H1 (cell line): ENCODE data around the gene SOX1.

ENCODE experiments used
- CTCF ChIP-seq, 3 experiments: IDR thresholded peaks; 1 replicate in 2 of 3; 2 replicates in 1 of 3; pipeline versions ENCODE4 v1.5.1 to v1.6.1; 2011; ENCODE audit warnings: low read length in 3 of 3, mild to moderate bottlenecking in 3 of 3, inconsistent platforms in 2 of 3, low read depth in 1 of 3, moderate library complexity in 1 of 3; ENCODE audit not compliant: insufficient read depth in 1 of 3; ENCODE audit errors: control extremely low read depth in 1 of 3
- GTF2F1 ChIP-seq: IDR thresholded peaks from 2 replicates; pipeline ENCODE4 v1.6.1; 2012; ENCODE audit warnings: low read depth, low read length, improper control_type of control experiment, borderline replicate concordance
- POLR2A ChIP-seq, 2 experiments: IDR thresholded peaks; 1 replicate in 1 of 2; 2 replicates in 1 of 2; pipeline ENCODE4 v1.6.1; 2011; ENCODE audit warnings: low read depth in 2 of 2, low read length in 2 of 2, mild to moderate bottlenecking in 2 of 2; ENCODE audit errors: control extremely low read depth in 1 of 2
- POLR2AphosphoS5 ChIP-seq: IDR thresholded peaks from 2 replicates; pipeline ENCODE4 v1.6.1; 2011; ENCODE audit warnings: low read depth, low read length
- RAD21 ChIP-seq, 2 experiments: IDR thresholded peaks in 1 of 2; conservative IDR thresholded peaks in 1 of 2; 2 replicates each; pipeline ENCODE4 v1.6.1; 2011; ENCODE audit warnings: low read depth in 2 of 2, low read length in 2 of 2, improper control_type of control experiment in 1 of 2, inconsistent platforms in 1 of 2, mild to moderate bottlenecking in 1 of 2, moderate library complexity in 1 of 2
- TAF1 ChIP-seq: IDR thresholded peaks from 2 replicates; pipeline ENCODE4 v1.6.1; 2011; ENCODE audit warnings: mild to moderate bottlenecking, low read depth, low read length

- no peak for TF ChIP-seq TAF1
- TF ChIP-seq CTCF (IDR thresholded peaks at IDR 0.05; ENCODE audit: control extremely low read depth in 1 of 3, insufficient read depth in 1 of 3, low read depth in 1 of 3, low read length in 3 of 3): no peak
- no peak for TF ChIP-seq GTF2F1
- TF ChIP-seq RAD21 (IDR thresholded peaks at IDR 0.05 in 1 of 2, conservative IDR thresholded peaks at IDR 0.05 in 1 of 2; ENCODE audit: low read depth in 2 of 2, low read length in 2 of 2): no peak
- TF ChIP-seq POLR2AphosphoS5: no peak
- no peak for TF ChIP-seq POLR2A (IDR thresholded peaks at IDR 0.05; ENCODE audit: control extremely low read depth in 1 of 2, low read depth in 2 of 2, low read length in 2 of 2)
Measured at GRCh38 chr13:112072534-112073244, 5.7 kb downstream of the SOX1 start.
